Measurements from ENCODE around the gene GNG4.

GNG4 gene

DNA sequence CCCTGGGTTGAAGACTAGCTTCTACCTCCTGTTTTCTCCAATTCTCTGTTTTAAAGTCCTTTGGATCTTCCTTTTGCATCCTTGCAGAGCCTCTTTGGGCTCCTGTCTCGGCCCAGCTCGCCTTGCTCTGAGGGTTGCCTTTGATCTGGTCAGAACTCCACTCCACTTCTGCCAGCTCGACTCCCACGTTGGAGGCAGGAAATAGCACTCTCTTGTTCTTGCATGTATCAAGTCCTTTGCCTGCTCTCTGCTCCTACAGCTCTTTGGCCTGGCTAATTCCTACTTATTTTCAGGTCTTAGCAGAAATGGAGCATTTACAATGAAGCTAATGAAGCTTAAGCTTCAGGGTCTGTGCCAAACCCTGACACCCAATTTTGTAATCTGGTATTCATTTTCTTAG lies 124.3 kb downstream of the GNG4 start:
- DNase-seq: no peak

DNA sequence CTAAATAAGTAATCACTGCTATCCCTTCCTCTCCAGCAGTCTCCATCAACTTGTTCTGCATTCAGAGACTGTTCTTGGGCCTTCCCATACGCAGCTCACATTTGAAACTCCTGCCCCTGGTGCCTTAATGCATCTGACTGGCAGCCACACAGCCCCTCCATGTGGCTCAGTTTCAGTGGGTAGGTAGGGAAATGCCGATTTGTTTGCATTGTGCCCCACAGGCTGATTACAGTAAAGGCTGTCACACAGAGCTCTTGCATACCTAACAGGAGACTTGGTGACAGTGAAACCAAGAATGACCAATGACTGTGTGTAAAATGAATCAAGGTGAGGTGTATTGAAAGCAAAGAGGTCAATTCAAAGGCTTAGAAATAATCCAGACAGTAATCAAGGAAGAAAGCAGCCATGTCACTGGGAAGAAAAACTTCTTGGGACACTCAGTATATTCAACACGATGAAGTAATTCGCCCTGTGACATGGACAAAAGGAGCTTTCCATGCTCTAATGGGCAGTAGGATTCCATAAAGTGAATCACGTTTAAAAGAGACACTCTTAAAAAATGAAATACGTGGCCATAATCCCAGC lies 132.6 kb downstream of the GNG4 start:
- no peak for DNase-seq

DNA sequence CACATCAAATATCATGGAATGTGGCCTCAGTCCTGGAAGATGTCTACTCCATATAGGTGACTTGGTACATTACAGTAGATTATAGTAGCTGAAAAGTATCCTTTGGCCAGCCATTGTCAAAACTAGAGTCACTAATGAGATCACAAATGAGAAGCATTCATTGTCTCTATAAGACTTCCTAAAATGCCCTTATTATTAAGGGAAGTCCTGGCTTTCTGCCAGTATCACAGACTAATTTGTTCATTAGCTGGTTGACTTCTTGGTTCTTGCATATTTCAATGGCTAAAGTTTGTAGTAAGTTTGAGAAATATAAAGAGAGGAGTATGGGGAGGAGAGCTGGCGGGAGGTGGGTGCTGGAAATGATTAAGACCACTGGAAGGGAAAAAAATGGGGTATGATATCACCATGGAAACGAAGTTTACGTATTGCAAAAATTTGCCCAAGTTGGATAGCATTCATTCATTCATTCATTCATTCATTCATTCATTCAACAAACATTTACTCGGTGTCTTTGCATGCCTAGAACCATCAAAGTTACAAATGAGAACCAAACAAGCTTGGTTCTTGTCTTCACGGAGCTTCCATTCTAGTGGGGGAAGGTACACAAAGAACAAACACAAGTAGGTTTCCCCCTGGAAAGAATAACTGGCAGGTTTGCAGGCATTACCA lies 133.6 kb downstream of the GNG4 start:
- DNase-seq: no peak

DNA sequence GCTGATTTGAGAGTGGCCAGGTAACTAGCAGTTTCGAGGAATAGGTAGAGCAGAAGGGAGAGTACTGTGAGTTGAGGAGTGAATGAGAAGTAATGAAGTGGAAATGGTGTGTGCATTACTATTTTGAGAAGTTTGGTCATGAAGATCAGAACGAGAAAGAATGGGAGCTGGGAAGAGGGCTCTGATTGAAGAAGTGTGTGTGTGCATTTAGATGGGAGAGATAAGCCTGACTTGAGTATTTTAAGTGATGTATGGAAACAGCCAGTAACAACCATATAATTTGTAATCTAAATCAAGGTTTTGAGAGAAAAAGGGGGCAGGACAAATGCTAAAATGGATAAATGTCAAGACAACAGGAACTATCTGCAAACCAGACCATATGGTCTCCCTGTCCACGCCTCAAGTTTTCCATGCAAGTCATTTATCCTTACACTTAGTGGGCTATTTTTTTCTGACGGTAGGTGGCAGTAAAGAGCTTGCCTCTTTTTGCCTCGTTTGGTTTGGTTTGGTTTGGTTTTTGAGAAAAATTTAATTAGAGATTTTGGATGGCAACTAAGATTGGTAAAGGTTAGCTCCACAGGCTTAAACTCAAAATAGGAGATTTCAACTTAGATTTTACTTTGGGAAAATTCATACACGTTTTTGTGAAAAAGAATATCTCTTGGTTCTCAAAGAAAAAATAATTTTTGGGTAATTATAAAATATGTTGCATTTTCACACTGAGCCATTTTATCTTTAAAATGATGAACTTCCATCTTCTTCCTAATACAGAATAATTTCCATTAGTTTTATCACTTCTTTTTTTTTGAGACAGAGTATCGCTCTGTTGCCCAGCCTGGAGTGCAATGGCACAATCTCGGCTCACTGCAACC lies 135.9 kb downstream of the GNG4 start:
- DNase-seq: peak; percentile 29 to 56

DNA sequence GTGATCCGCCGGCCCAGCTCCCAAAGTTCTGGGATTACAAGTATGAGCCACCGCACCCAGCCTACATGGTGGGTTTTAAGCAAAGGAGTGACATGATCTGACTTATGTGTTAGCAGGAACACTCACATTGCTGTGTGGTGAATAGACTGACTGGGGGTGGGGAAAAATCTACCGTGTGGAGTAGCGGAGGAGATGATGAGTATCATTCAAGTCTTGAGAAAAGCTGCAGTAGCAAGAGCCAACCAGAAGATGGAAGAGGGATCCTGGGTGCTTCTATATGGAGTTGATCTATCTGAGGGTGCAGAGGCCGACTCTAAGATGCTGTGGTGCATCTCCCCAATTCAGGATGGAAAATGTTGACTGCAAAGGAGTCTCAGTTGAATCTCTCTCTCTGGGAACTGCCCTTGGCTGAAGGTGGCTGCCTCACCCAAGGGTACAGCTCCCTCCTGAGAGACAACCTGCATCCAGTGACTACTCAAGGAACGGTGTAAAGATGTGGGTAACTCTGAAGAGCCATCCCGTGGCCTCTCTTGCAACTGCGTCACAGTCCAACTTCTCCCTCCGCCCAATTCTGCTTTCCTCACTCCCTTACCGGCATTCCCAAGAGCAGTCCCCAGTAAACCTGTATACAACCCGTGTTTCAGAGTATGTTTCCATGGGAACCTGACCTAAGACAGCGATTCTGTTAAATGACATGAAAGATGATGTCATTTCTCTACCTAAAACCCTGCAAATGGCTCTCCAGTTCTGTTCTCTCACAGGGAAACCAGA lies 137.9 kb downstream of the GNG4 start:
- no peak for DNase-seq

DNA sequence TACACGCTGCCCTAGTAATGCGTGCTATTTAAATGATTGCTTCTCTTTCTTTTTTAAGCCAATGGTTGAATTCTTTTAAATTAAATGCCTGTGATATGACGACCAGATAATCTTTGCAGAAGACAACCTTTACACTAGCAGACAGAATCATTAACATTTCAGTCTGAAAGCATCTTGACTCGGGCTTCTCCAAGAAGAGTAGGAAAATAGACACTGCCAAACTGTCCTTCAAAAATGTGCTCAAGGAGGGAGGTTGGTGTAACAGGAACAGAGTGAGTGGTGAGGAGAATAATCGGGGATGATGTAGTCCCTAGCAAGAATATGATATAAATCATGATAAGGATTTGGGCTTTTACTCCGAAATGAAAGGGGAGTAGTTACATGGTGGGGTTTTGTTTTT lies 138.8 kb downstream of the GNG4 start:
- DNase-seq: no peak

DNA sequence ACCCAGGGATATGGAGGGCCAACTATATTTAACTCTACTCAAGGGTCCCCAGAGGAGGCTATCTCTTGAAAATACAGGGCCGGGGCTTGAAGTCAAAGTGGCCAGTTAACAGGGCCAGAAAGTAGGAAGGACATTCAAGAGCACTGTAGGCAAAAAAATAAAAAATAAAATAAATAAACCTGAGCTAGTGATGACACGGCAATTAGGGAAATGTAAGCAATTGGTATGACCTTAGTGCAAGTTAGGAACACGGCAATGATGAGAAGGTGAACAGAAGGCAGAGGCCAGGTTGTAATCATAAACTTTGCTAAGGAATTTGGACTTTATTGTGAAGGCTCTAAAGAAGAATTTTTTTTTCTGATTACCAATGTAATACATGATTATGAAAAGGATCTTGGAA lies 142.0 kb downstream of the GNG4 start:
- no peak for DNase-seq

DNA sequence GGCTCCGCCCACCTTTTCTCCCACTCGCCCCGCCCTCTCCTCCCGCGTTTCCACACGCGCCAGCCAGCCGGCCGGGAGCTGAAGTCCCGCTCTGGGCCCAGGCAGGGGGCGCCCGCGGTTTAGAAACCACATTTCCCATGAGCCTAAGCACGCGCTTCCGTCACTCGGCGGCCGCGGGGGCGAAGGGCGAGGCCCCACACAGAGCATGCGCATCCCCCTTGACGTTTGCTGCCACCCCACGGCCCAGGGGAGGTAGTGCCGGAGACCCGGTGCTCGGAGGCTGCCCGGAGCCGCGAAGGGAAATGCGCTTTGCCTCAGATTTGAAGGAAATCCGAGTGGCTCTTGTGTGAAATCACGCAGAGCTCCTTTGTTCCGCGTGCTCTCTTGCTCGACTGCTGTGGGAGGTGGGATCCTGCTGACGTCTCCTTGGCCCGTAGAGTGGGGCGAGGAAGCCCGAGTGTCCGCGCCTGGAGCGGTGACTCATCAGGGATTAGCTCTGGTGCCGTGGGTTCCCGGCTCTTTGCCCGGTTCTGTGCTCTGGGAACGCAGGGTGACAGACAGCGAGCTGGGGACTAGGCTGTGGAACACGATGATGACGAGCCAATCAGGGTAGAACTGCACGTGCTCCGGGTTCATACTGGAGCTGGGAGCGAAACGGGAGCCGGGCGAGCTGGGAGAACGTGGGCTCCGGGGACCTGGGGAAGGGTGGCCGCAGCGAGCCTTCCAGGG lies 144.9 kb downstream of the GNG4 start:
- peak; percentile 97 to 99 for DNase-seq

DNA sequence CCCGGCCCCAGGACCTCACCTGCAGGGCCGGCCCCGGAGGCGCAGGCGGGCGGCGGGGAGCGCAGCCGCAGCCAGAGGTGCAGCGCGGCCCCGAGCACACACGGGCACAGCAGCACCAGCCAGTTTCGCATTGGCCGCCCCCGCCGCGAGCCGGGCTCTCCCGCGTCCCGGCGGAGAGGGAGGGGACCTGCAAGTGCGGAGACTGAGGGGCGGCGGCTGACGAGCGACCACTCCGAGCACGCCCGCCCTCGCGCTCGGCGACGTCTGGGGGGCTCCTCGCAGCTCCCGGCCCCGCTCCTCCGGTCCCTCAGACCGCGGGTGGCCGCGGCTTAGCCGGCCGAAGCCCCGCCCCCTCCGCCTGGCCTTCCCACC lies 145.5 kb downstream of the GNG4 start, which contains the start of gene B3GALNT2:
Gene B3GALNT2 (minus strand): TSS at position 331 of the 372 bp plus-strand sequence. CDS start 200 bp downstream, at position 131.
- DNase-seq: no peak

DNA sequence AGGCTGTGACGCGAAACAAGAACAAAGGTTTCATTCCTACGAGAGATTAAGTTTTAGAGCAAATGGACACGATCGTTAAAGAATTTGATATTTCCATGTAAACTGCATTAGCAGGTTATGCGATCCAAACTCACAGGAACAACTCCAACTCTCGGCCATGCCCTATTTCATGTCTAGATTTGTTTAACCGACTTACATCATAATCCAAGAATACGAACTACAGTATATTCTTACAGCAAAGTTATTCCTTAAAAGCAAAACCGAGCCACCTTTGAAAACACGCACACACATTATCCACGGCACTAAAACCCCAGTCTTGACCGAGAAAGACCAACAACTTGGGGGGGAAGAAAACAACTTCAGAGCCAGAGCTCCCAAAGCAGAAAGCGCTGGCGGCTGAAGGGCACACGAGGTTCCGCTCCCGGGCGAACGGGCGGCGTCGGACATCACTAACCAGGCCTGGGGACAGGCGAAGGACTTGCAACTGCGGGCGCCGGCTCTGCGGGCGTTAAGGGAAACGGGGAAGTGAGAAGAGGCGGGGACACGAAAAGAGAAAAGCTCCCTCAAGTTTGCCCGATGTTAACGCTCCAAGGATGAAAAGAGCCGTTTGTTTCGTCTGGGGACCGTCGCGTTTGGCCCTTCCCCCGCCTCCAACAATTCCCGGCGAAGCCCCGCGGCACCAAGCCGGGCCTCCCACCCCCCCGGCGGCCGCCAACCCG lies 146.0 kb downstream of the GNG4 start:
- DNase-seq: peak; percentile 13 to 29

DNA sequence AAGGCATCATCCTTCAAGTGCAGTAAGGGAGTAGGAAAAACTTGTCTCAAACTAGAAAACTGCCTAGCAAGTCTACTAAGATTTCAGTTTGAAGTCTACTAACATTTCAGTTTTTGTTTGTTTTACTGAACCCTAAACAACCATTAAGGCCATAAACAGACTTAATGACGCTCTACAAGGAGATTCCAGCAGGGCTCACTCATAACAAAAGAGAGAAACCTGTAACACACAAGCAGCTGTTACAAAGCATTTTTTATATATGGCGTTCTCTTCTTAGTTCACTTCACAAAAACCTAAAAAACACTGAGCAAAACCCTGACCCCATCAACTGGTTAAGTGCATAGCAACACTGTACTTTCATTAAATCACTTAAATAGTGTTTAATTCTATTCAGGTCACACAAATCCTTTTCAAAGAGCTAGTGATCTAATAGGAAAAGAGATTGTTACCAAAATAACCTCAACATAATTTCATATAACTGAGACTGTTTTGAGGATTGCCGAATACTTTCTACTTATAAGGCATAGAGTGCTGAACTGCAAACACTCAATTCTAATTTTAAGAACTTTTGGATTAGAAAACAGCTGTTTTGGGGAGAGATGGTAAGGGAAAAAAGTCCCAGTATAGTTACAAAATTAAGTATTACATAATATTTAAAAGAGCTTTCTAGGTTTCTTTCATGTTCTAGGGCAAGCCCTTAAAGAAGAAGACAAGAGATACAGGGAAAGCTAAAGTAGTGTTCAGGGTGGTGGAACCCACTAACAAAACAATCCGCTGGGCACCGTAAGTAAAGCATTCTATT lies 146.8 kb downstream of the GNG4 start:
- no peak for DNase-seq

DNA sequence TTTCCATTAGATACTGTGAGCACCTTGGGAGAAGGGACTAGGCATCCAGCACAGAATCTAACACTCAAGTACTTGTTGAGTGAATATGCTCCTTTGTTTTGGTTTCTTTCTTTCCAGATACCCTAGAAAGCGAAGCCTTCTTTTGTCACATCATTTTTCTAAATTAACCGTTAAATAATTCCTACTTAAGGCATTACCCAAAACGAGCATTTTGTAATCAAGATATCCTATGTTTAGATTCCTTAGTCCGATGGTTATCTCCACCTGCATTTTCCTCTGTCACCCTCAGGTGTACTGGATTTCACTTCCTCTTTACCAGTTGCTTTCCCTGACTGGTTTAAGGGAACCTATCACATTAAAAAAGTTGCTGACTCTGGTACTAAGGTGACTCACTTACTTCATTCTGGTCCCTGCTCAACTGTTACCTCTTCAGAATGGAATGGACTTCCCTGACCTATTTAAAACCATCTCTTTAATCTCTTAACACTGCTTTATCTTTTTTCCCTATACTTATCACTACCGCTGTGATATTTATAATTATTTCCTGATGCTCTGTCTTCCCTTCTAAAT lies 148.5 kb downstream of the GNG4 start:
- DNase-seq: no peak

All from activated CD4-positive, alpha-beta T cell treated with anti-CD3 and anti-CD28 coated beads for 4 hours (primary cell).